Anterior cingulate cortex (tissue), 58 donors: Measurements from ENCODE around the gene NSG1.

Experiments
- DNase-seq, 58 donors: peaks; one replicate each; lab custom pipeline; 2025; lab: John Stamatoyannopoulos, UW

NSG1 gene

GRCh38 chr4:4368809-4369580 lies 17.9 kb upstream of the NSG1 start:
- DNase-seq: no peak

GRCh38 chr4:4374388-4375098 lies 12.4 kb upstream of the NSG1 start:
- no peak for DNase-seq

- no peak for DNase-seq
Observed at GRCh38 chr4:4376074-4376473, 10.8 kb upstream of the NSG1 start.

GRCh38 chr4:4377191-4377590 lies 9.7 kb upstream of the NSG1 start:
- DNase-seq: no peak

GRCh38 chr4:4377732-4378460 lies 9.0 kb upstream of the NSG1 start:
- DNase-seq: no peak

- DNase-seq: no peak
Observed at GRCh38 chr4:4379540-4380087, 7.3 kb upstream of the NSG1 start.

- DNase-seq: no peak
Observed at GRCh38 chr4:4383085-4383484, 3.8 kb upstream of the NSG1 start.

- peak in 1 of 58 donors; percentile 15 for DNase-seq
Observed at GRCh38 chr4:4384837-4385236, 2.1 kb upstream of the NSG1 start.

- no peak for DNase-seq
Observed at GRCh38 chr4:4385729-4386295, 1.1 kb upstream of the NSG1 start.

- DNase-seq: peak in 6 of 58 donors; percentile 14 to 39 (median 34)
Observed at GRCh38 chr4:4386296-4386735, 586 bp upstream of the NSG1 start.

GRCh38 chr4:4387531-4388310 lies 819 bp downstream of the NSG1 start:
- DNase-seq: peak in 7 of 58 donors; percentile 27 to 67 (median 32)

GRCh38 chr4:4388311-4388790 lies 1.4 kb downstream of the NSG1 start:
- DNase-seq: no peak

GRCh38 chr4:4388836-4389575 lies 2.1 kb downstream of the NSG1 start:
- DNase-seq: no peak

GRCh38 chr4:4390046-4390445 lies 3.1 kb downstream of the NSG1 start:
- no peak for DNase-seq

- no peak for DNase-seq
Observed at GRCh38 chr4:4390515-4391240, 3.8 kb downstream of the NSG1 start.

GRCh38 chr4:4391866-4392265 lies 5.0 kb downstream of the NSG1 start:
- no peak for DNase-seq

GRCh38 chr4:4392501-4393183 lies 5.7 kb downstream of the NSG1 start:
- no peak for DNase-seq

GRCh38 chr4:4394644-4395043 lies 7.7 kb downstream of the NSG1 start:
- no peak for DNase-seq
